Keratinocyte (primary cell): ENCODE data around the gene STK24.

Experiments used
- EZH2 ChIP-seq: IDR thresholded peaks from one replicate; pipeline ENCODE4 v1.6.1; 2012; ENCODE audit warnings: inconsistent platforms, mild to moderate bottlenecking, low read length, moderate library complexity
- TF ChIP-seq, protein P1 (sequence below), 3 experiments: IDR thresholded peaks in 1 of 3; conservative IDR thresholded peaks in 1 of 3; optimal IDR thresholded peaks in 1 of 3; 2 replicates in 2 of 3; 3 replicates in 1 of 3; pipeline versions ENCODE3 to v1.5.1; 2011; ENCODE audit warnings: low read length in 3 of 3, mild to moderate bottlenecking in 3 of 3, moderate library complexity in 2 of 3, control low read depth in 1 of 3, inconsistent platforms in 1 of 3; ENCODE audit not compliant: insufficient read depth in 2 of 3; ENCODE audit errors: extremely low read depth in 1 of 3

DNA sequence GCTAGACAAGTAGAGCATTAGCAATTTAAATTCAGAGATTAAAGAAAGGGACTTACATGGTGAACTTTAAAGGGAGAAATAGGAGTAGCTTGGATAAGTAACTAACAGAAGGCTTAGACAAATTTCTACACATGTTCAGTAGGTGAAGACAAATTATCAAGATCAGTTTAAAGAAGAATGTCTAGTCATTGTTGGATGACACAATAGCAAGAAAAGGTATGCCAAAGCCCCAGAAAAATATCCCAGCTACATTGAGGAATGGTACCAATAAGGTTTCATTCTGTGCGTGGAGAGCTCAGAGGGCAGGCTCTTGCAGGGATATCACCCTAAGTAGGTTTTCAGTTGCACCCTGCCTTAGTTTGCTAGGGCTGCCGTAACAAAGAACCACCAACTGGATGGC, 3.5 kb upstream of the STK24 start:
- TF ChIP-seq, protein P1, sequence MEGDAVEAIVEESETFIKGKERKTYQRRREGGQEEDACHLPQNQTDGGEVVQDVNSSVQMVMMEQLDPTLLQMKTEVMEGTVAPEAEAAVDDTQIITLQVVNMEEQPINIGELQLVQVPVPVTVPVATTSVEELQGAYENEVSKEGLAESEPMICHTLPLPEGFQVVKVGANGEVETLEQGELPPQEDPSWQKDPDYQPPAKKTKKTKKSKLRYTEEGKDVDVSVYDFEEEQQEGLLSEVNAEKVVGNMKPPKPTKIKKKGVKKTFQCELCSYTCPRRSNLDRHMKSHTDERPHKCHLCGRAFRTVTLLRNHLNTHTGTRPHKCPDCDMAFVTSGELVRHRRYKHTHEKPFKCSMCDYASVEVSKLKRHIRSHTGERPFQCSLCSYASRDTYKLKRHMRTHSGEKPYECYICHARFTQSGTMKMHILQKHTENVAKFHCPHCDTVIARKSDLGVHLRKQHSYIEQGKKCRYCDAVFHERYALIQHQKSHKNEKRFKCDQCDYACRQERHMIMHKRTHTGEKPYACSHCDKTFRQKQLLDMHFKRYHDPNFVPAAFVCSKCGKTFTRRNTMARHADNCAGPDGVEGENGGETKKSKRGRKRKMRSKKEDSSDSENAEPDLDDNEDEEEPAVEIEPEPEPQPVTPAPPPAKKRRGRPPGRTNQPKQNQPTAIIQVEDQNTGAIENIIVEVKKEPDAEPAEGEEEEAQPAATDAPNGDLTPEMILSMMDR (optimal IDR thresholded peaks at IDR 0.05 in 1 of 3, IDR thresholded peaks at IDR 0.05 in 1 of 3, conservative IDR thresholded peaks at IDR 0.05 in 1 of 3; ENCODE audit: extremely low read depth in 1 of 3, insufficient read depth in 2 of 3, low read length in 3 of 3): no peak
- TF ChIP-seq EZH2: no peak
